CD4-positive, alpha-beta T cell (primary cell): Measurements from ENCODE around the gene MCTP1. TPM values are rescaled to one million over a fixed set of nuclear protein-coding genes. Genes with fewer than 3 reads are reported as not detected.

ENCODE experiments used
- ATAC-seq: fragments of 200-7000 bp; cut with Tn5 transposase; one replicate; pipeline ENCODE4 v1.10.0; 2022; ENCODE audit warnings: mild to moderate bottlenecking; ENCODE audit not compliant: poor library complexity
- CTCF ChIA-PET: fragments of 350-600 bp; sonication (Branson Sonifier 250); formaldehyde crosslinking; loops from one replicate; lab custom pipeline; 2021; ENCODE audit warnings: antibody characterized with exemption, inconsistent platforms; lab: Charles Lee
- POLR2A ChIA-PET: fragments of 350-600 bp; sonication (Branson Sonifier 250); formaldehyde crosslinking; loops from one replicate; lab custom pipeline; 2021; ENCODE audit warnings: antibody characterized with exemption, inconsistent platforms; lab: Charles Lee
- DNase-seq, 14 experiments: peaks; one replicate each; pipeline ENCODE4 v3.0.0-alpha.2; 2013 to 2020; ENCODE audit warnings: mixed read lengths in 2 of 14
- H3K27ac ChIP-seq, 2 donors: one replicate each; pipeline versions ENCODE4 v1.5.1 to v1.7.0; 2013; ENCODE audit warnings: low read length in 2 of 2, low read depth in 1 of 2, mild to moderate bottlenecking in 1 of 2
- H3K27me3 ChIP-seq, 2 experiments: 1 replicate in 1 of 2; 2 replicates in 1 of 2; pipeline versions ENCODE4 v1.6.1 to v1.7.0; 2013; ENCODE audit warnings: low read length in 2 of 2, control low read depth in 1 of 2, mild to moderate bottlenecking in 1 of 2, moderate library complexity in 1 of 2; ENCODE audit not compliant: insufficient read depth in 2 of 2, control insufficient read depth in 1 of 2
- H3K36me3 ChIP-seq: one replicate; pipeline ENCODE4 v1.6.1; 2013; ENCODE audit warnings: low read length, control low read depth; ENCODE audit not compliant: insufficient read depth
- H3K4me1 ChIP-seq: one replicate; pipeline ENCODE4 v1.6.1; 2013; ENCODE audit warnings: low read length, control low read depth; ENCODE audit not compliant: insufficient read depth
- H3K4me3 ChIP-seq: one replicate; pipeline ENCODE4 v1.5.1; 2013; ENCODE audit warnings: mild to moderate bottlenecking, low read length, moderate library complexity
- H3K9me3 ChIP-seq, 2 experiments: 1 replicate in 1 of 2; 2 replicates in 1 of 2; pipeline versions ENCODE4 v1.6.1 to v1.7.0; 2013; ENCODE audit warnings: low read length in 2 of 2, mild to moderate bottlenecking in 2 of 2, control low read depth in 1 of 2, moderate library complexity in 1 of 2; ENCODE audit not compliant: control insufficient read depth in 1 of 2, insufficient read depth in 1 of 2
- H3K27ac Mint-ChIP-seq: one replicate; pipeline ENCODE4 v1.8.0; 2020; ENCODE audit warnings: mixed read lengths
- H3K27me3 Mint-ChIP-seq: one replicate; pipeline ENCODE4 v1.8.0; 2021; ENCODE audit warnings: mixed read lengths
- H3K36me3 Mint-ChIP-seq: one replicate; pipeline ENCODE4 v1.8.0; 2021; ENCODE audit warnings: low read depth, mixed read lengths
- H3K4me1 Mint-ChIP-seq: one replicate; pipeline ENCODE4 v1.8.0; 2021; ENCODE audit warnings: low read depth, mixed read lengths
- H3K4me3 Mint-ChIP-seq: one replicate; pipeline ENCODE4 v1.8.0; 2020; ENCODE audit warnings: mild to moderate bottlenecking, mixed read lengths
- H3K9me3 Mint-ChIP-seq: one replicate; pipeline ENCODE4 v1.8.0; 2020; ENCODE audit warnings: mixed read lengths
- intact Hi-C, 2 experiments: fragments of 100-400 bp; cut with DNase I in 1 of 2; cut with micrococcal nuclease in 1 of 2; formaldehyde crosslinking; loops; one replicate each; pipeline versions ENCODE4 v1.15.1 to v1.9.0; 2023 to 2025; cut with DNase I, micrococcal nuclease
- total RNA-seq, 174 experiments: library from RNA in 2 of 174; stranded (reverse) in 2 of 174; gene quantifications; one replicate each; pipeline ENCODE4 v1.2.3 and lab custom pipeline; 2021 to 2026
- TF ChIP-seq, protein P1 (sequence below): fragments of 200-600 bp; IDR thresholded peaks from one replicate; pipeline ENCODE4 v1.8.0; 2022; ENCODE audit warnings: antibody characterized with exemption, mild to moderate bottlenecking

Gene MCTP1
- total RNA-seq, 2 experiments from 2014 or later, result 2.1 to 2.7 TPM

DNA sequence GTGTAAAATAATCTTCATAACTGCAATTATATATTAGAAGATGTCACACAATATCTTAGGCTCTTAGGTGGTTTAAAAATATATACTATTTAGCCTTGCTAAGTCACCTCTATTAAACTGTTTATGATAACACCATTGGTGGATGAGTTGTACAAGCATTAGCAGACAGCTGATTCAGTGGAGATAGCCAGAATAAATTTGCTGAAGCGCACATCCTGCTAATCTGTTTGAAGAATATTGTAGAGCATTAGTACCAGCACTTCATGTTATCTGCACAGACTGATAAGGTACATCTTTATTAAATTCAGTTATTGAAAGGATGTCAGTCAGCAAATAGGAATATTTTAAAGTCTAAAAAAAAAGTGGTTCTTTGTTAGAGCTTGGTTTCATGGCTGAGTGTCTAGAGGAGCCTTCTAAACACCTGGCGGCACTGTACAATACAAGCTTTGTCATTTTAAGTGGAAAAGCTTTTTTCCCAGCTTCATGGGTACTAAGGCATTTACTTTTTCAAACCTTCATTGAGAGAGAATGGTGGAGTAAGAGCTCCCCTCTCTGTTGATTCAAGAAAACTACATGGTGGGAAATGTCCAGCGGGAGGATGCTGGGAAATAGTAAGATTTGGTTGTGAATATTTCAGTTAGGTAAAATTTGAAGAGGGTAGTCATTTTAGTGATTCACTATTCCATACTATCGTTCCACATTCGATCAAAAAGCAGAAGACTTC, 391.3 kb downstream of the MCTP1 start:
- H3K4me3 ChIP-seq, result no peak overlapping the region
- DNase-seq, result no peak
- TF ChIP-seq, protein P1, sequence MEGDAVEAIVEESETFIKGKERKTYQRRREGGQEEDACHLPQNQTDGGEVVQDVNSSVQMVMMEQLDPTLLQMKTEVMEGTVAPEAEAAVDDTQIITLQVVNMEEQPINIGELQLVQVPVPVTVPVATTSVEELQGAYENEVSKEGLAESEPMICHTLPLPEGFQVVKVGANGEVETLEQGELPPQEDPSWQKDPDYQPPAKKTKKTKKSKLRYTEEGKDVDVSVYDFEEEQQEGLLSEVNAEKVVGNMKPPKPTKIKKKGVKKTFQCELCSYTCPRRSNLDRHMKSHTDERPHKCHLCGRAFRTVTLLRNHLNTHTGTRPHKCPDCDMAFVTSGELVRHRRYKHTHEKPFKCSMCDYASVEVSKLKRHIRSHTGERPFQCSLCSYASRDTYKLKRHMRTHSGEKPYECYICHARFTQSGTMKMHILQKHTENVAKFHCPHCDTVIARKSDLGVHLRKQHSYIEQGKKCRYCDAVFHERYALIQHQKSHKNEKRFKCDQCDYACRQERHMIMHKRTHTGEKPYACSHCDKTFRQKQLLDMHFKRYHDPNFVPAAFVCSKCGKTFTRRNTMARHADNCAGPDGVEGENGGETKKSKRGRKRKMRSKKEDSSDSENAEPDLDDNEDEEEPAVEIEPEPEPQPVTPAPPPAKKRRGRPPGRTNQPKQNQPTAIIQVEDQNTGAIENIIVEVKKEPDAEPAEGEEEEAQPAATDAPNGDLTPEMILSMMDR, result no peak
- Mint-ChIP-seq H3K9me3 (no peaks in the 10 kb centered on the region), H3K4me1 (no peaks in the 10 kb centered on the region), H3K36me3 (no peaks in the 10 kb centered on the region), H3K27ac (no peak overlapping the region), H3K27me3 (no peaks in the 10 kb centered on the region), H3K4me3 (no peak overlapping the region)
- no peak for ATAC-seq
- H3K9me3 ChIP-seq, result no peaks in the 10 kb centered on the region
- H3K27me3 ChIP-seq, result no peaks in the 10 kb centered on the region
- CTCF ChIA-PET, result no interaction called here
- intact Hi-C loops, result no loop called here
- POLR2A ChIA-PET, result no interaction called here
- no peaks in the 10 kb centered on the region for H3K36me3 ChIP-seq
- no peaks in the 10 kb centered on the region for H3K4me1 ChIP-seq
- H3K27ac ChIP-seq, result no peak overlapping the region

DNA sequence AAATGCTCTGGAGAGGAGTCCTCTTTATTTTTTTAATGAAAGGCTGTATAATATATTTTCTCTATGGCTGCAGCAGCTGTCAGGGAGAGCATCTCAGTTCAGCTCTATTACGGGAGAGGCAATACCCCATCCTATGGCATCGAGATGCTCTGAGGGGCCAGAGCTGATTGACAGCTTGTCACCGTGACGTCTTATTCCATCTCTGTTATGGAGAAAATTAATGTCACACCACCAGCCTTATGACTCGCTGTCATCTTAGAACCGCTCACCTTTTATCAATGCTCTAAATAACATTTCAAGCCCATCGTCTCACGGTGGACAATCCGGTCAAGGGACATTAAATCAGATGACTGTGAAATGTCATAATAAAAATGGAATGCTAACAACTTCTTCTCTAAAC, 392.9 kb downstream of the MCTP1 start:
- ChIA-PET POLR2A (no interaction called here), CTCF (interaction anchor here (0.9 kb wide), 1 partner anchor 14 kb away, joined by 3 read pairs; no protein-coding TSS in a partner anchor)
- Mint-ChIP-seq H3K4me3 (no peak overlapping the region), H3K4me1 (no peaks in the 10 kb centered on the region), H3K9me3 (no peaks in the 10 kb centered on the region), H3K27me3 (no peaks in the 10 kb centered on the region), H3K36me3 (no peaks in the 10 kb centered on the region), H3K27ac (no peak overlapping the region)
- no peaks in the 10 kb centered on the region for H3K36me3 ChIP-seq
- intact Hi-C loops, result no loop called here
- no peak overlapping the region for H3K4me3 ChIP-seq
- no peak overlapping the region for H3K27ac ChIP-seq
- no peak for ATAC-seq
- no peaks in the 10 kb centered on the region for H3K4me1 ChIP-seq
- H3K27me3 ChIP-seq, result no peaks in the 10 kb centered on the region
- DNase-seq, result no peak
- TF ChIP-seq, protein P1, result no peak
- H3K9me3 ChIP-seq, result no peaks in the 10 kb centered on the region

DNA sequence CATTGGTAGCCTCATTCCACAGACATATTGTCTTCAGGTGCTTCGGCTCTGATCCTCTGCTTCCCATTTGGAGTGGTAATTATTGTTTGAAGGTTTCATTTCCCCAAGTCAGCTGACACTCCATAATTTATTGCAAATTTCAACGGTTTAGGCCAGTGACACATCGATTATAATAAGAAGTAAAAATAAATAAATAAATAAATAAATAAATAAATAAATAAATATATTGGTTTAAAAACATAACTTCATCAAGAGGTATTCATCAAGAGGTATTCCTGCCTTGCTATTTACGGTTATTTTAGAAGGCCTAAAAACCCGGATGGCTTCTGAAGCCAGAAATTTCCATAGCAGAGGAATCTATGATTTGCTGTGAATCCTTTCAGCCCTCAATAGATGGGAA, 393.3 kb downstream of the MCTP1 start:
- TF ChIP-seq, protein P1, result no peak
- H3K36me3 ChIP-seq, result no peaks in the 10 kb centered on the region
- intact Hi-C loops, result no loop called here

More for the DNA sequence above, 393.3 kb downstream of the MCTP1 start:
- H3K27ac Mint-ChIP-seq, result no peak overlapping the region
- no peaks in the 10 kb centered on the region for H3K27me3 ChIP-seq
- DNase-seq (no peak), ATAC-seq (no peak)
- no peaks in the 10 kb centered on the region for H3K27me3 Mint-ChIP-seq
- no peak overlapping the region for H3K4me3 Mint-ChIP-seq
- no peaks in the 10 kb centered on the region for H3K36me3 Mint-ChIP-seq
- H3K4me1 Mint-ChIP-seq, result no peaks in the 10 kb centered on the region
- H3K4me1 ChIP-seq, result no peaks in the 10 kb centered on the region
- H3K9me3 ChIP-seq, result no peaks in the 10 kb centered on the region
- H3K4me3 ChIP-seq, result no peak overlapping the region
- ChIA-PET CTCF (interaction anchor here (0.9 kb wide), 1 partner anchor 14 kb away, joined by 3 read pairs; no protein-coding TSS in a partner anchor), POLR2A (no interaction called here)
- no peak overlapping the region for H3K27ac ChIP-seq
- H3K9me3 Mint-ChIP-seq, result no peaks in the 10 kb centered on the region
